SW480 (cell line): ENCODE results near the gene ALDH3A1.

ENCODE experiments used
- DNase-seq: peaks from one replicate; pipeline ENCODE4 v3.0.0-alpha.2; 2016; ENCODE audit warnings: low spot score

ALDH3A1 gene

GRCh38 chr17:19759568-19760549 lies 11.8 kb upstream of the ALDH3A1 start:
- DNase-seq: no peak

GRCh38 chr17:19757536-19758180 lies 9.6 kb upstream of the ALDH3A1 start:
- no peak for DNase-seq

- DNase-seq: no peak
Measured at GRCh38 chr17:19756546-19756945, 8.4 kb upstream of the ALDH3A1 start.

- DNase-seq: no peak
Measured at GRCh38 chr17:19755821-19756510, 7.9 kb upstream of the ALDH3A1 start.

GRCh38 chr17:19755392-19755791 lies 7.3 kb upstream of the ALDH3A1 start:
- DNase-seq: no peak

GRCh38 chr17:19753661-19754463 lies 5.8 kb upstream of the ALDH3A1 start:
- DNase-seq: peak; percentile 73

- DNase-seq: peak; percentile 91
Measured at GRCh38 chr17:19753051-19753509, 5.0 kb upstream of the ALDH3A1 start.

GRCh38 chr17:19752216-19753050 lies 4.3 kb upstream of the ALDH3A1 start:
- no peak for DNase-seq

- no peak for DNase-seq
Measured at GRCh38 chr17:19750835-19751234, 2.7 kb upstream of the ALDH3A1 start.

GRCh38 chr17:19750020-19750572 lies 2.0 kb upstream of the ALDH3A1 start:
- DNase-seq: no peak

GRCh38 chr17:19748807-19749193 lies 702 bp upstream of the ALDH3A1 start:
- no peak for DNase-seq

GRCh38 chr17:19747159-19747719 lies 859 bp downstream of the ALDH3A1 start:
- no peak for DNase-seq

GRCh38 chr17:19746517-19746916 lies 1.6 kb downstream of the ALDH3A1 start:
- no peak for DNase-seq

GRCh38 chr17:19744922-19745757 lies 3.0 kb downstream of the ALDH3A1 start:
- DNase-seq: peak; percentile 80

GRCh38 chr17:19744492-19744891 lies 3.6 kb downstream of the ALDH3A1 start:
- DNase-seq: no peak

GRCh38 chr17:19743101-19744100 lies 4.7 kb downstream of the ALDH3A1 start:
- DNase-seq: no peak

- no peak for DNase-seq
Measured at GRCh38 chr17:19742495-19742894, 5.6 kb downstream of the ALDH3A1 start.
